GM23248 (cell line): Measurements from ENCODE around the gene ZRSR2. TPM values are rescaled to one million over a fixed set of nuclear protein-coding genes. Genes with fewer than 3 reads are reported as not detected.
A peak's percentile ranks its signal among the peaks of the same experiment; 100 is the strongest.

Experiments used
- DNase-seq: peaks from one replicate; pipeline ENCODE4 v3.0.0-alpha.2; 2015
- H2AFZ ChIP-seq: fragments of 200-600 bp; sonication (generic); 2 replicates; pipeline ENCODE4 v1.6.1; 2016; ENCODE audit warnings: antibody characterized with exemption
- H3F3A ChIP-seq: fragments of 200-600 bp; sonication (generic); 2 replicates; pipeline ENCODE4 v1.6.1; 2016; ENCODE audit warnings: mild to moderate bottlenecking, antibody characterized with exemption, mixed run types; ENCODE audit not compliant: insufficient read depth
- H3K27ac ChIP-seq: fragments of 200-600 bp; sonication (generic); 2 replicates; pipeline ENCODE4 v1.5.1; 2016; ENCODE audit warnings: mild to moderate bottlenecking
- H3K27me3 ChIP-seq: fragments of 200-600 bp; sonication (generic); replicated peaks from 2 replicates; pipeline ENCODE4 v1.6.1; 2016; ENCODE audit warnings: mild to moderate bottlenecking; ENCODE audit not compliant: insufficient read depth
- H3K36me3 ChIP-seq: fragments of 200-600 bp; sonication (generic); 2 replicates; pipeline ENCODE4 v1.6.1; 2016; ENCODE audit warnings: low read depth, mild to moderate bottlenecking
- H3K4me1 ChIP-seq: fragments of 200-600 bp; sonication (generic); 2 replicates; pipeline ENCODE4 v1.6.1; 2016; ENCODE audit warnings: mild to moderate bottlenecking; ENCODE audit not compliant: insufficient read depth
- H3K4me2 ChIP-seq: fragments of 200-600 bp; sonication (generic); one replicate; pipeline ENCODE4 v1.6.1; 2016; ENCODE audit warnings: mild to moderate bottlenecking; ENCODE audit not compliant: unreplicated experiment
- H3K4me3 ChIP-seq: fragments of 200-600 bp; sonication (generic); 2 replicates; pipeline ENCODE4 v1.5.1; 2016; ENCODE audit warnings: mild to moderate bottlenecking
- H3K79me2 ChIP-seq: fragments of 200-600 bp; sonication (generic); 2 replicates; pipeline ENCODE4 v1.6.1; 2016; ENCODE audit warnings: mild to moderate bottlenecking; ENCODE audit not compliant: insufficient read depth
- H3K9ac ChIP-seq: fragments of 200-600 bp; sonication (generic); 2 replicates; pipeline ENCODE4 v1.6.1; 2016; ENCODE audit warnings: mild to moderate bottlenecking
- H3K9me2 ChIP-seq: fragments of 200-600 bp; sonication (generic); 2 replicates; pipeline ENCODE4 v1.6.1; 2016; ENCODE audit warnings: mixed run types, mild to moderate bottlenecking, moderate library complexity; ENCODE audit not compliant: insufficient read depth
- H3K9me3 ChIP-seq: fragments of 200-600 bp; sonication (generic); one replicate; pipeline ENCODE4 v1.6.1; 2017; ENCODE audit warnings: low read depth
- H4K20me1 ChIP-seq: fragments of 200-600 bp; sonication (generic); 2 replicates; pipeline ENCODE4 v1.6.0; 2016; ENCODE audit not compliant: insufficient read depth
- EZH2 ChIP-seq: fragments of 200-600 bp; sonication (generic); IDR thresholded peaks from 2 replicates; pipeline ENCODE4 v1.6.1; 2018; ENCODE audit warnings: antibody characterized with exemption, mild to moderate bottlenecking; ENCODE audit not compliant: insufficient read depth, poor library complexity, severe bottlenecking
- EZH2phosphoT487 ChIP-seq: fragments of 200-600 bp; sonication (generic); IDR thresholded peaks from 2 replicates; pipeline ENCODE4 v1.6.1; 2018; ENCODE audit warnings: antibody characterized with exemption, moderate library complexity, mild to moderate bottlenecking, low read depth; ENCODE audit not compliant: insufficient read depth
- WGBS, 2 experiments: methylation state at CpG; one replicate each; pipeline ENCODE4 v1.1.6; 2015 to 2017; ENCODE audit warnings: low lambda C conversion rate in 2 of 2, low coverage in 1 of 2; ENCODE audit errors: missing lambda C conversion rate in 2 of 2; 5-methylcytosine and 5-hydroxymethylcytosine counted together
- in situ Hi-C: fragments of 300-500 bp; cut with MboI; formaldehyde crosslinking; loops from 2 replicates; pipeline ENCODE4 v1.15.0; 2020
- polyA plus RNA-seq: library from polyadenylated mRNA; unstranded; fragments of >200 nt; fragmentation: Nextera tagmentation; extraction: Ambion mirVana; gene quantifications from 2 replicates; pipeline ENCODE4 v1.2.1, GENCODE V29; 2016
- total RNA-seq: library from RNA; depleted of rRNA; stranded (reverse); fragments of >200 nt; shearing (Covaris generic); gene quantifications from 2 replicates; pipeline ENCODE4 v1.2.3, GENCODE V29; 2014

ZRSR2 gene
- total and polyA plus RNA-seq, 2 experiments from 2014 or later: 4.1 to 9.9 TPM

- Histone ChIP-seq H3K27me3 (no peaks in the 10 kb centered on the region), H4K20me1 (no peaks in the 10 kb centered on the region), H3K79me2 (no peaks in the 10 kb centered on the region), H2AFZ (no peak overlapping the region), H3K9me2 (no peaks in the 10 kb centered on the region), H3K9ac (no peak overlapping the region), H3K4me2 (no peak overlapping the region), H3F3A (no peaks in the 10 kb centered on the region), H3K27ac (no peak overlapping the region), H3K36me3 (peaks cover 3% of the 10 kb centered on the region; the same call in 1 of the 2 replicates), H3K4me1 (no peaks in the 10 kb centered on the region), H3K4me3 (no peak overlapping the region), H3K9me3 (no peaks in the 10 kb centered on the region)
- DNase-seq: peak; percentile 5
- TF ChIP-seq EZH2: no peak
- no peak for TF ChIP-seq EZH2phosphoT487
- 0 to 22% methylated on average over 1 of the region's 1 CpG for WGBS, 2 experiments
- in situ Hi-C loops: no loop called here
Observed at GRCh38 chrX:15816438-15816809, 26.1 kb downstream of the ZRSR2 start.

GRCh38 chrX:15816886-15817285 lies 26.6 kb downstream of the ZRSR2 start:
- no peak overlapping the region for H3K4me3 ChIP-seq
- no peaks in the 10 kb centered on the region for H3K4me1 ChIP-seq
- DNase-seq: no peak
- 66 to 81% methylated on average over 3 to 4 of the region's 4 CpGs for WGBS, 2 experiments
- in situ Hi-C loops: no loop called here
- H3K9me2 ChIP-seq: no peaks in the 10 kb centered on the region
- no peaks in the 10 kb centered on the region for H3K27me3 ChIP-seq
- no peaks in the 10 kb centered on the region for H3F3A ChIP-seq
- H3K27ac ChIP-seq: no peak overlapping the region
- TF ChIP-seq EZH2phosphoT487 (no peak), EZH2 (no peak)
- H3K79me2 ChIP-seq: no peaks in the 10 kb centered on the region
- H2AFZ ChIP-seq: no peak overlapping the region
- H3K36me3 ChIP-seq: peaks cover 3% of the 10 kb centered on the region; the same call in 1 of the 2 replicates
- no peak overlapping the region for H3K4me2 ChIP-seq
- H3K9ac ChIP-seq: no peak overlapping the region
- H3K9me3 ChIP-seq: no peaks in the 10 kb centered on the region
- no peaks in the 10 kb centered on the region for H4K20me1 ChIP-seq

- H3K9me2 ChIP-seq: no peaks in the 10 kb centered on the region
- WGBS, 2 experiments: 88 to 90% methylated on average over 12 to 14 of the region's 14 CpGs
- no peak overlapping the region for H3K4me3 ChIP-seq
- H3K4me1 ChIP-seq: no peaks in the 10 kb centered on the region
- no peak overlapping the region for H3K27ac ChIP-seq
- H2AFZ ChIP-seq: no peak overlapping the region
- H3F3A ChIP-seq: no peaks in the 10 kb centered on the region
- DNase-seq: no peak
- H3K9ac ChIP-seq: no peak overlapping the region
- no peak for TF ChIP-seq EZH2phosphoT487
- no peak for TF ChIP-seq EZH2
- H3K36me3 ChIP-seq: no peaks in the 10 kb centered on the region
- in situ Hi-C loops: no loop called here
- H3K79me2 ChIP-seq: no peaks in the 10 kb centered on the region
- no peaks in the 10 kb centered on the region for H3K27me3 ChIP-seq
- no peaks in the 10 kb centered on the region for H3K9me3 ChIP-seq
- H4K20me1 ChIP-seq: no peaks in the 10 kb centered on the region
- no peak overlapping the region for H3K4me2 ChIP-seq
Observed at GRCh38 chrX:15820106-15821073, 30.1 kb downstream of the ZRSR2 start.

GRCh38 chrX:15822922-15823321 lies 32.6 kb downstream of the ZRSR2 start:
- no peak overlapping the region for H2AFZ ChIP-seq
- H3F3A ChIP-seq: no peaks in the 10 kb centered on the region
- H3K9me3 ChIP-seq: no peaks in the 10 kb centered on the region
- H3K4me1 ChIP-seq: no peaks in the 10 kb centered on the region
- 98 to 100% methylated on average over 6 to 23 of the region's 23 CpGs for whole genome bisulfite sequencing, 2 experiments
- TF ChIP-seq EZH2phosphoT487: no peak
- TF ChIP-seq EZH2: no peak
- H4K20me1 ChIP-seq: no peaks in the 10 kb centered on the region
- H3K4me3 ChIP-seq: no peak overlapping the region
- no peak for DNase-seq
- H3K4me2 ChIP-seq: no peak overlapping the region
- in situ Hi-C loops: no loop called here
- no peaks in the 10 kb centered on the region for H3K9me2 ChIP-seq
- no peak overlapping the region for H3K9ac ChIP-seq
- H3K27ac ChIP-seq: no peak overlapping the region
- no peaks in the 10 kb centered on the region for H3K27me3 ChIP-seq
- no peaks in the 10 kb centered on the region for H3K36me3 ChIP-seq
- H3K79me2 ChIP-seq: no peaks in the 10 kb centered on the region
